HEK293 (cell line): ENCODE data around the gene SAMD11.

ENCODE experiments used
- GFI1B ChIP-seq: fragments of 450-650 bp; formaldehyde crosslinking; IDR thresholded peaks from 2 replicates; pipeline ENCODE4 v1.5.1; 2016; ENCODE audit warnings: missing biosample characterization, missing genetic modification characterization
- HOXD13 ChIP-seq: sonication (generic); formaldehyde crosslinking; IDR thresholded peaks from 2 replicates; pipeline ENCODE4 v1.8.0; 2022; ENCODE audit warnings: missing genetic modification reagents, borderline replicate concordance
- OVOL3 ChIP-seq: fragments of 450-650 bp; formaldehyde crosslinking; IDR thresholded peaks from 2 replicates; pipeline ENCODE4 v1.5.1; 2016; ENCODE audit warnings: missing biosample characterization, missing genetic modification characterization
- SALL2 ChIP-seq: fragments of 450-650 bp; formaldehyde crosslinking; IDR thresholded peaks from 2 replicates; pipeline ENCODE4 v1.5.0; 2017; ENCODE audit warnings: missing biosample characterization, mild to moderate bottlenecking, missing genetic modification characterization, borderline replicate concordance
- YY2 ChIP-seq: fragments of 450-650 bp; formaldehyde crosslinking; IDR thresholded peaks from 2 replicates; pipeline ENCODE4 v1.5.1; 2016; ENCODE audit warnings: missing biosample characterization, missing genetic modification characterization
- ZBTB1 ChIP-seq: fragments of 450-650 bp; formaldehyde crosslinking; IDR thresholded peaks from 2 replicates; pipeline ENCODE4 v1.5.1; 2016; ENCODE audit warnings: missing biosample characterization, missing genetic modification characterization
- ZBTB21 ChIP-seq: fragments of 450-650 bp; formaldehyde crosslinking; IDR thresholded peaks from 2 replicates; pipeline ENCODE4 v1.5.1; 2017; ENCODE audit warnings: missing biosample characterization, missing genetic modification characterization
- ZEB2 ChIP-seq: fragments of 450-650 bp; formaldehyde crosslinking; IDR thresholded peaks from 2 replicates; pipeline ENCODE4 v1.5.1; 2016; ENCODE audit warnings: missing biosample characterization, missing genetic modification characterization
- ZFP41 ChIP-seq: fragments of 450-650 bp; formaldehyde crosslinking; IDR thresholded peaks from 2 replicates; pipeline ENCODE4 v1.5.1; 2016; ENCODE audit warnings: missing biosample characterization, missing genetic modification characterization, borderline replicate concordance
- ZNF138 ChIP-seq: fragments of 450-650 bp; formaldehyde crosslinking; IDR thresholded peaks from 2 replicates; pipeline ENCODE4 v1.5.1; 2016; ENCODE audit warnings: missing biosample characterization, missing genetic modification characterization, borderline replicate concordance
- ZNF140 ChIP-seq: fragments of 450-650 bp; formaldehyde crosslinking; IDR thresholded peaks from 2 replicates; pipeline ENCODE4 v1.5.1; 2016; ENCODE audit warnings: missing biosample characterization, missing genetic modification characterization
- ZNF155 ChIP-seq: fragments of 450-650 bp; formaldehyde crosslinking; IDR thresholded peaks from 2 replicates; pipeline ENCODE4 v1.5.1; 2016; ENCODE audit warnings: missing biosample characterization, missing genetic modification characterization
- ZNF174 ChIP-seq: fragments of 450-650 bp; formaldehyde crosslinking; IDR thresholded peaks from 2 replicates; pipeline ENCODE4 v1.5.0; 2017; ENCODE audit warnings: missing biosample characterization, mild to moderate bottlenecking, missing genetic modification characterization
- ZNF19 ChIP-seq: fragments of 450-650 bp; formaldehyde crosslinking; IDR thresholded peaks from 2 replicates; pipeline ENCODE4; 2016; ENCODE audit warnings: missing biosample characterization, missing genetic modification characterization, low read depth
- ZNF223 ChIP-seq: fragments of 450-650 bp; formaldehyde crosslinking; IDR thresholded peaks from 2 replicates; pipeline ENCODE4 v1.5.1; 2016; ENCODE audit warnings: missing biosample characterization, missing genetic modification characterization
- ZNF341 ChIP-seq: fragments of 450-650 bp; formaldehyde crosslinking; IDR thresholded peaks from 2 replicates; pipeline ENCODE4; 2016; ENCODE audit warnings: low read depth, missing biosample characterization, missing genetic modification characterization
- ZNF423 ChIP-seq: fragments of 450-650 bp; formaldehyde crosslinking; IDR thresholded peaks from 2 replicates; pipeline ENCODE4 v1.5.1; 2016; ENCODE audit warnings: missing biosample characterization, missing genetic modification characterization
- ZNF433 ChIP-seq: fragments of 450-650 bp; formaldehyde crosslinking; IDR thresholded peaks from 2 replicates; pipeline ENCODE4 v1.5.1; 2016; ENCODE audit warnings: missing biosample characterization, missing genetic modification characterization, low read depth
- ZNF473 ChIP-seq: fragments of 450-650 bp; formaldehyde crosslinking; IDR thresholded peaks from 2 replicates; pipeline ENCODE4 v1.5.1; 2017; ENCODE audit warnings: missing biosample characterization, missing genetic modification characterization
- ZNF561 ChIP-seq: fragments of 450-650 bp; IDR thresholded peaks from 2 replicates; pipeline ENCODE4 v1.5.1; 2018; ENCODE audit warnings: missing biosample characterization, missing genetic modification characterization, borderline replicate concordance
- ZNF629 ChIP-seq: fragments of 450-650 bp; formaldehyde crosslinking; IDR thresholded peaks from 2 replicates; pipeline ENCODE4 v1.5.1; 2017; ENCODE audit warnings: missing biosample characterization, missing genetic modification characterization
- ZNF654 ChIP-seq: fragments of 450-650 bp; formaldehyde crosslinking; IDR thresholded peaks from 2 replicates; pipeline ENCODE4 v1.5.1; 2016; ENCODE audit warnings: low read depth, missing biosample characterization, missing genetic modification characterization
- ZNF777 ChIP-seq: fragments of 450-650 bp; formaldehyde crosslinking; IDR thresholded peaks from 2 replicates; pipeline ENCODE4 v1.5.1; 2017; ENCODE audit warnings: missing biosample characterization, missing genetic modification characterization, borderline replicate concordance
- TF ChIP-seq, protein P1 (sequence below): fragments of 450-650 bp; formaldehyde crosslinking; IDR thresholded peaks from 2 replicates; pipeline ENCODE4 v1.5.1; 2016; ENCODE audit warnings: missing biosample characterization, missing genetic modification characterization
- TF ChIP-seq, protein P2 (sequence below): fragments of 450-650 bp; formaldehyde crosslinking; IDR thresholded peaks from 2 replicates; pipeline ENCODE4 v1.5.1; 2016; ENCODE audit warnings: missing biosample characterization, missing genetic modification characterization
- TF ChIP-seq, protein P3 (sequence below): fragments of 450-650 bp; formaldehyde crosslinking; IDR thresholded peaks from 2 replicates; pipeline ENCODE4 v1.5.1; 2016; ENCODE audit warnings: missing biosample characterization, missing genetic modification characterization
- TF ChIP-seq, protein P4 (sequence below): fragments of 450-650 bp; formaldehyde crosslinking; IDR thresholded peaks from 2 replicates; pipeline ENCODE4 v1.5.1; 2016; ENCODE audit warnings: missing biosample characterization, missing genetic modification characterization
- TF ChIP-seq, protein P5 (sequence below): fragments of 450-650 bp; formaldehyde crosslinking; IDR thresholded peaks from 2 replicates; pipeline ENCODE4 v1.5.1; 2017; ENCODE audit warnings: missing biosample characterization, missing genetic modification characterization
- TF ChIP-seq, protein P6 (sequence below): fragments of 450-650 bp; formaldehyde crosslinking; IDR thresholded peaks from 2 replicates; pipeline ENCODE4 v1.5.1; 2017; ENCODE audit warnings: missing biosample characterization, missing genetic modification characterization
- TF ChIP-seq, protein P7 (sequence below): fragments of 450-650 bp; formaldehyde crosslinking; IDR thresholded peaks from 2 replicates; pipeline ENCODE4 v1.5.1; 2016; ENCODE audit warnings: missing biosample characterization, missing genetic modification characterization

The SAMD11 gene

DNA sequence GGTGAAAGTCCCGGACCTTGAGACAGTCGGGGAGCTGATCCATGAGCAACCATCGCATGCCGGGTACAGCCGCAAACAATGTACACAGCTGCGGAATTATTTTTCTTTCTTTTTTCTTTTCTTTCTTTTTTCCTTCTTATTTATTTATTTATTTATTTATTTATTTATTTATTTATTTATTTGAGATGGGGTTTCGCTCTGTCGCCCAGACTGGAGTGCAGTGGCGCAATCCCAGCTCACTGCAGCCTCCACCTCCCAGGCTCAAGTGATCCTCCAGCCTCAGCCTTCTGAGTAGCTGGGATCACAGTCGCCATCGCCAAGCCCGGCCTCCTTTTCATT is 60.7 kb downstream of the SAMD11 start (continued):
- TF ChIP-seq, protein P1, sequence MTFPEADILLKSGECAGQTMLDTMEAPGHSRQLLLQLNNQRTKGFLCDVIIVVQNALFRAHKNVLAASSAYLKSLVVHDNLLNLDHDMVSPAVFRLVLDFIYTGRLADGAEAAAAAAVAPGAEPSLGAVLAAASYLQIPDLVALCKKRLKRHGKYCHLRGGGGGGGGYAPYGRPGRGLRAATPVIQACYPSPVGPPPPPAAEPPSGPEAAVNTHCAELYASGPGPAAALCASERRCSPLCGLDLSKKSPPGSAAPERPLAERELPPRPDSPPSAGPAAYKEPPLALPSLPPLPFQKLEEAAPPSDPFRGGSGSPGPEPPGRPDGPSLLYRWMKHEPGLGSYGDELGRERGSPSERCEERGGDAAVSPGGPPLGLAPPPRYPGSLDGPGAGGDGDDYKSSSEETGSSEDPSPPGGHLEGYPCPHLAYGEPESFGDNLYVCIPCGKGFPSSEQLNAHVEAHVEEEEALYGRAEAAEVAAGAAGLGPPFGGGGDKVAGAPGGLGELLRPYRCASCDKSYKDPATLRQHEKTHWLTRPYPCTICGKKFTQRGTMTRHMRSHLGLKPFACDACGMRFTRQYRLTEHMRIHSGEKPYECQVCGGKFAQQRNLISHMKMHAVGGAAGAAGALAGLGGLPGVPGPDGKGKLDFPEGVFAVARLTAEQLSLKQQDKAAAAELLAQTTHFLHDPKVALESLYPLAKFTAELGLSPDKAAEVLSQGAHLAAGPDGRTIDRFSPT (tag by site-specific recombination), result no peak
- TF ChIP-seq ZNF423 (no peak), ZNF140 (tag by site-specific recombination) (peak; percentile 88), OVOL3 (tag by site-specific recombination) (no peak), ZEB2 (tag by site-specific recombination) (no peak), ZNF138 (no peak), YY2 (tag by site-specific recombination) (no peak), ZNF433 (tag by site-specific recombination) (no peak; the same call in none of the 2 replicates), ZNF341 (tag by site-specific recombination) (peak; percentile 31; the same call in 1 of the 2 replicates), ZFP41 (tag by site-specific recombination) (no peak), ZBTB21 (0 out of 2 replicates have a peak, but pooled peaks have one; percentile 27), SALL2 (no peak), ZNF654 (peak; percentile 35), GFI1B (tag by site-specific recombination) (peak; percentile 59; the same call in 1 of the 2 replicates), ZNF19 (tag by site-specific recombination) (0 out of 2 replicates have a peak, but pooled peaks have one; percentile 39), ZNF629 (tag by site-specific recombination) (0 out of 2 replicates have a peak, but pooled peaks have one; percentile 42), ZNF174 (tag by site-specific recombination) (no peak), ZBTB1 (tag by site-specific recombination) (no peak), ZNF155 (tag by site-specific recombination) (no peak), ZNF777 (tag by site-specific recombination) (no peak), ZNF561 (tag by site-specific recombination) (no peak), HOXD13 (CRISPR knock-in tag) (no peak), ZNF473 (tag by site-specific recombination) (no peak), ZNF223 (peak; percentile 61; the same call in 1 of the 2 replicates)
- TF ChIP-seq, protein P2, sequence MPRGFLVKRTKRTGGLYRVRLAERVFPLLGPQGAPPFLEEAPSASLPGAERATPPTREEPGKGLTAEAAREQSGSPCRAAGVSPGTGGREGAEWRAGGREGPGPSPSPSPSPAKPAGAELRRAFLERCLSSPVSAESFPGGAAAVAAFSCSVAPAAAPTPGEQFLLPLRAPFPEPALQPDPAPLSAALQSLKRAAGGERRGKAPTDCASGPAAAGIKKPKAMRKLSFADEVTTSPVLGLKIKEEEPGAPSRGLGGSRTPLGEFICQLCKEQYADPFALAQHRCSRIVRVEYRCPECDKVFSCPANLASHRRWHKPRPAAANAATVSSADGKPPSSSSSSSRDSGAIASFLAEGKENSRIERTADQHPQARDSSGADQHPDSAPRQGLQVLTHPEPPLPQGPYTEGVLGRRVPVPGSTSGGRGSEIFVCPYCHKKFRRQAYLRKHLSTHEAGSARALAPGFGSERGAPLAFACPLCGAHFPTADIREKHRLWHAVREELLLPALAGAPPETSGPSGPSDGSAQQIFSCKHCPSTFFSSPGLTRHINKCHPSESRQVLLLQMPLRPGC (tag by site-specific recombination), result no peak
- TF ChIP-seq, protein P3, sequence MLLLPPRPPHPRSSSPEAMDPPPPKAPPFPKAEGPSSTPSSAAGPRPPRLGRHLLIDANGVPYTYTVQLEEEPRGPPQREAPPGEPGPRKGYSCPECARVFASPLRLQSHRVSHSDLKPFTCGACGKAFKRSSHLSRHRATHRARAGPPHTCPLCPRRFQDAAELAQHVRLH (tag by site-specific recombination), result no peak
- TF ChIP-seq, protein P4, sequence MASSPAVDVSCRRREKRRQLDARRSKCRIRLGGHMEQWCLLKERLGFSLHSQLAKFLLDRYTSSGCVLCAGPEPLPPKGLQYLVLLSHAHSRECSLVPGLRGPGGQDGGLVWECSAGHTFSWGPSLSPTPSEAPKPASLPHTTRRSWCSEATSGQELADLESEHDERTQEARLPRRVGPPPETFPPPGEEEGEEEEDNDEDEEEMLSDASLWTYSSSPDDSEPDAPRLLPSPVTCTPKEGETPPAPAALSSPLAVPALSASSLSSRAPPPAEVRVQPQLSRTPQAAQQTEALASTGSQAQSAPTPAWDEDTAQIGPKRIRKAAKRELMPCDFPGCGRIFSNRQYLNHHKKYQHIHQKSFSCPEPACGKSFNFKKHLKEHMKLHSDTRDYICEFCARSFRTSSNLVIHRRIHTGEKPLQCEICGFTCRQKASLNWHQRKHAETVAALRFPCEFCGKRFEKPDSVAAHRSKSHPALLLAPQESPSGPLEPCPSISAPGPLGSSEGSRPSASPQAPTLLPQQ (tag by site-specific recombination), result no peak
- TF ChIP-seq, protein P5, sequence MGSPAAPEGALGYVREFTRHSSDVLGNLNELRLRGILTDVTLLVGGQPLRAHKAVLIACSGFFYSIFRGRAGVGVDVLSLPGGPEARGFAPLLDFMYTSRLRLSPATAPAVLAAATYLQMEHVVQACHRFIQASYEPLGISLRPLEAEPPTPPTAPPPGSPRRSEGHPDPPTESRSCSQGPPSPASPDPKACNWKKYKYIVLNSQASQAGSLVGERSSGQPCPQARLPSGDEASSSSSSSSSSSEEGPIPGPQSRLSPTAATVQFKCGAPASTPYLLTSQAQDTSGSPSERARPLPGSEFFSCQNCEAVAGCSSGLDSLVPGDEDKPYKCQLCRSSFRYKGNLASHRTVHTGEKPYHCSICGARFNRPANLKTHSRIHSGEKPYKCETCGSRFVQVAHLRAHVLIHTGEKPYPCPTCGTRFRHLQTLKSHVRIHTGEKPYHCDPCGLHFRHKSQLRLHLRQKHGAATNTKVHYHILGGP (tag by site-specific recombination), result no peak
- TF ChIP-seq, protein P6, sequence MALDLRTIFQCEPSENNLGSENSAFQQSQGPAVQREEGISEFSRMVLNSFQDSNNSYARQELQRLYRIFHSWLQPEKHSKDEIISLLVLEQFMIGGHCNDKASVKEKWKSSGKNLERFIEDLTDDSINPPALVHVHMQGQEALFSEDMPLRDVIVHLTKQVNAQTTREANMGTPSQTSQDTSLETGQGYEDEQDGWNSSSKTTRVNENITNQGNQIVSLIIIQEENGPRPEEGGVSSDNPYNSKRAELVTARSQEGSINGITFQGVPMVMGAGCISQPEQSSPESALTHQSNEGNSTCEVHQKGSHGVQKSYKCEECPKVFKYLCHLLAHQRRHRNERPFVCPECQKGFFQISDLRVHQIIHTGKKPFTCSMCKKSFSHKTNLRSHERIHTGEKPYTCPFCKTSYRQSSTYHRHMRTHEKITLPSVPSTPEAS, result no peak
- TF ChIP-seq, protein P7, sequence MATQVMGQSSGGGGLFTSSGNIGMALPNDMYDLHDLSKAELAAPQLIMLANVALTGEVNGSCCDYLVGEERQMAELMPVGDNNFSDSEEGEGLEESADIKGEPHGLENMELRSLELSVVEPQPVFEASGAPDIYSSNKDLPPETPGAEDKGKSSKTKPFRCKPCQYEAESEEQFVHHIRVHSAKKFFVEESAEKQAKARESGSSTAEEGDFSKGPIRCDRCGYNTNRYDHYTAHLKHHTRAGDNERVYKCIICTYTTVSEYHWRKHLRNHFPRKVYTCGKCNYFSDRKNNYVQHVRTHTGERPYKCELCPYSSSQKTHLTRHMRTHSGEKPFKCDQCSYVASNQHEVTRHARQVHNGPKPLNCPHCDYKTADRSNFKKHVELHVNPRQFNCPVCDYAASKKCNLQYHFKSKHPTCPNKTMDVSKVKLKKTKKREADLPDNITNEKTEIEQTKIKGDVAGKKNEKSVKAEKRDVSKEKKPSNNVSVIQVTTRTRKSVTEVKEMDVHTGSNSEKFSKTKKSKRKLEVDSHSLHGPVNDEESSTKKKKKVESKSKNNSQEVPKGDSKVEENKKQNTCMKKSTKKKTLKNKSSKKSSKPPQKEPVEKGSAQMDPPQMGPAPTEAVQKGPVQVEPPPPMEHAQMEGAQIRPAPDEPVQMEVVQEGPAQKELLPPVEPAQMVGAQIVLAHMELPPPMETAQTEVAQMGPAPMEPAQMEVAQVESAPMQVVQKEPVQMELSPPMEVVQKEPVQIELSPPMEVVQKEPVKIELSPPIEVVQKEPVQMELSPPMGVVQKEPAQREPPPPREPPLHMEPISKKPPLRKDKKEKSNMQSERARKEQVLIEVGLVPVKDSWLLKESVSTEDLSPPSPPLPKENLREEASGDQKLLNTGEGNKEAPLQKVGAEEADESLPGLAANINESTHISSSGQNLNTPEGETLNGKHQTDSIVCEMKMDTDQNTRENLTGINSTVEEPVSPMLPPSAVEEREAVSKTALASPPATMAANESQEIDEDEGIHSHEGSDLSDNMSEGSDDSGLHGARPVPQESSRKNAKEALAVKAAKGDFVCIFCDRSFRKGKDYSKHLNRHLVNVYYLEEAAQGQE (tag by site-specific recombination), result peak; percentile 78
